ENCODE data around the gene TPBGL. TPM values are rescaled to one million over a fixed set of nuclear protein-coding genes. Genes with fewer than 3 reads are reported as not detected.
A peak's percentile ranks its signal among the peaks of the same experiment; 100 is the strongest.
"Not testable (repeated sequence)": the region's sequence is repeated elsewhere in the genome, so short reads cannot be mapped to it uniquely, and the experiment has no call there.

The TPBGL gene
- polyA plus RNA-seq, 3 donors: 0.07 to 0.24 (median 0.14) TPM

DNA sequence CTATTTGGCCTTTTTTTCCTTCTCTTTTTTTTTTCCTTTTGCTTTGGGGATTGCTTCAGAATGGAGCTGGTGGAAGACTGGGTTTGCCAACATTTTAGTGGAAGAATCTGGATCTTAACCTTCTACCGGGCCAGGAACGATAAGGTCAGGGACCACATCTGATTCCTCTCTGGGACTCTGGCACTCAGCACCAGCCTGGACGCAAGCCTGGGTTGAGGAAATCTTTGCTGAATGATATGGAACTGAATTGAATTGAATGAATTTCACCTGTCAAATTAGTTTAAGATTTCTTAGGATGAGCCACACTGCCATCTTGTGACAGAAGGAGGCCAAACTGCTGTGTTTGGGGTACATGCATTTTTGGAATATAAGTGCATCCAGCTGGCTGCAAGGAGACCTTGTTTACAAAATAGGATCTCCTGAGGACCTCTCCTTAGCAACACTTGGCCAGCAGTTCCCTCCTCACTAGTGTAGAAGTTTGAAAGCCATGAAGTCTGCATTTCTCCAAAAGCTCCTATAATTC, 30.4 kb downstream of the TPBGL start:
- no peak for DNase-seq (ENCODE audit: low read depth in 3 of 3, low spot score in 2 of 3)

DNA sequence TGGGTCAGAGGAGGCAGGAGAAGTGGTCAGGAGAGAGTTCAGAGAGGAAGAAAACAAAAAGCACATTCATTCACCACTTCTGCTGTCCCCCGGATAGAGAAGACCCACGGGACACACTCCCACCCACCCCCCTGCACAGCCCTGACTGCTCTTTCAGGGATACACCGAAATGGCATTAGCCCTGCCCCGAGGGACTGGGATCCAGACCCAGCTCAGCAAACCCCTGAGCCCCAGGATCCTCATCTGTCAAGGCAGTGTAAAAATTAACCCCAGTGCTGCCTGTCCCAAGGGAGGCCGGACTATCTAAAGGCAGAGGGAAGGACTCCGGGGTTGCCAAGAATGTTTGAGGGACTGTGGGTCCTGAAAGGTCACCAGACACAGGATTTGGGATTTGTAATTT, 31.2 kb downstream of the TPBGL start:
- no peak for DNase-seq (ENCODE audit: low read depth in 3 of 3, low spot score in 2 of 3)

DNA sequence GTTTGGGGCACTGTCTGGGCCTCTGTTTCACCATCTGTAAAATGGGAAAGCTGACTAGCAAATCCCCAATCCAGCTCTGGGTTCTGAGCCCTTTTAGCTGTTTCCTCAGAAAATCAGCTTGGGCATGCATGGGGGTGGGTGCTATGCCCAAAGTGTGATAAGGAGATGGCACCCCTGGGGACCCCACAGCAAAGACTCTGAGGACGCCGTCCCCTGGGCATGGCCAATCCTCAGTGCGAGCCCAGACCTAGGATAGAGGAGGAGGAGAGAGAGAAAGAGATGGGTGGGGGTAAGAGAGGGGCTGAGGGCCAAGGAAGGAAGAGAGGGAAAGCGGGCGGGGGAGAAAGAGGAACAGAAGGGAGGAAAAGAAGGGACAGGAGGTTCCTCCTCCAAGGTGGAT, 31.8 kb downstream of the TPBGL start:
- DNase-seq (ENCODE audit: low read depth in 3 of 3, low spot score in 2 of 3): no peak

DNA sequence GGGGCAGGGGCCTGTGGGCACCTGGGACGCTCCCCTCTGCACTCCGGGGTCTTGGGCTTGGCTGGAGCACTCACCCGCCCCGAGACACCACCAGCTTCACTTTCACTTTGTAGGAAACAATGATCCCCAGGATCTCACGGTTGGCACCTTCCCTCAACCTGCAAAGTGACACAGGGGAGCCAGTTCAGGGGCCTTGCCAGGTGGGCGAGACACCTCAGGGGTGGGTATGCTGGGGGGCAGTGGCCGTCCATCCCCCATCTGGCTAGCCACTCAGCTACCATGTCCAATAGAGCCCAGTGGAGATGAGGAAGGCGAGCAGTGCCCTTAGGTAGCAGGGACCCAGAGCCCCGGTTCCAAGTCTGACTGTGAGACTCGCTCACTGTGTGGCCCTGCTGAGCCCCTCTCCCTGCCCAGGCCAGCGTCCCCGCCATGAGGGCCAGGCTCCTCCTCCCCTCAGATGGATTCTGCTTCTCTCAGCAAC, 32.3 kb downstream of the TPBGL start:
- DNase-seq (ENCODE audit: low read depth in 3 of 3, low spot score in 2 of 3): no peak

DNA sequence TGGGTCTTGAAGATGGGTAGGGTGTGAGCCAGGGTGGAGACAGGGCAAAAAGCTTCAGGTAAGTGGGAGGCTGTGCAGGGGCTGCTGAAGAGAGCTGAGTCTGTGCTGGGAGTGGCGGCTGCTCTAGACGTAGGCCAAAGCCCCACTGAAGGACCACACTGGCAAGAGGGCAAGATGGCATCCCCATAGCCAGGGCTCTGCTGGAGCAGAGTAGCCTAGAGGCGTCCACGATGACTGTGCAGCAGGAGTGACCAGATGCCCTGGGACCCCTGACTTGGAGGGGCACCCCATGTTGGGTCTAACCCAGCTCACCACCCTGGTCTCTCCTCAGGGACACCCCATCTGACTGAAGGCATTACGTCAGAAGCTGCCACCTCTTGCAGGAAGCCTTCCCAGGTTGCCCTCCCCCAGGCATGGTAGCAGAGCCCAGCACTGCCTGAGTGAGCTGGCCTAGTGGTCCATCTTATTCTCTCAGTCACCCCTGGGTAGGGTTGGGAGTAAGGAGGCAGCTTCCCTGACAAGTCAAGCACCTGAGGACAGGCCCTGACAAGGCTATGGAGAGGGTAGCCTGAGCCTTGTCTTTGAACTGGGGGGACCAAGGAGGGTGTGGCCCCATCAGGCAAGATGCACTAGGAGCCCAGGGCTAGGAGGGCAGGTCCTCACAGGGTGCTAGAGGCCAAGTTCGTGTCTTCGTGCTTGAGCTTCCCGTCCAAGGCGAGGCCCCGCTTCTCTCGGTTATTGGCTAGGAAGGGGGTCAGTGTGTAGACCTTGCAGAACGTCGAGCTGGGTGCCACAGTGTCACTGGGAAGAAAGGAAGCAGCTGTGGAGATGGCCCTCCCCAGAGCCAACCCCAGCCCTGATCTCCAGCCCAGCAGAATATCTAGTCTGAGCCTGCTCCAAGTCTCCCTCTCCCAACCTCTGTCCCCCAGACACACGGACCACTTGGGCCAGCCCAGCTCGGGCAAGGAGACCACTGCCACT, 33.1 kb downstream of the TPBGL start:
- DNase-seq (ENCODE audit: low read depth in 3 of 3, low spot score in 2 of 3): no peak

DNA sequence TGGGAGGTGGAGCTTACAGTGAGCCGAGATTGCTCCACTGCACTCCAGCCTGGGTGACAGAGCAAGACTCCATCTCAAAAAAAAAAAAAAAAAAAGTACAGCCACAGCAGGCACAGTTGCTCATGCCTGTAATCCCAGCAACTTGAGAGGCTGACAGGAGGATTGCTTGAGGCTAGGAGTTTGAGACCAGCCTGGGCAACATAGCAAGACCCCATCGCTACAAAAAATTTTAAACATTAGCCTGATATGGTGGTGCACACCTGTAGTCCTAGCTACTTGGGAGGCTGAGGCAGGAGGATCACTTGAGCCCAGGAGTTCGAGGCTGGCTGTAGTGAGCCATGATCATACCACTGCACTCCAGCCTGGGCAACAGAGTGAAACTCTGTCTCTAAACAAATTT, 34.1 kb downstream of the TPBGL start:
- DNase-seq (ENCODE audit: low read depth in 3 of 3, low spot score in 2 of 3): not testable (repeated sequence)

DNA sequence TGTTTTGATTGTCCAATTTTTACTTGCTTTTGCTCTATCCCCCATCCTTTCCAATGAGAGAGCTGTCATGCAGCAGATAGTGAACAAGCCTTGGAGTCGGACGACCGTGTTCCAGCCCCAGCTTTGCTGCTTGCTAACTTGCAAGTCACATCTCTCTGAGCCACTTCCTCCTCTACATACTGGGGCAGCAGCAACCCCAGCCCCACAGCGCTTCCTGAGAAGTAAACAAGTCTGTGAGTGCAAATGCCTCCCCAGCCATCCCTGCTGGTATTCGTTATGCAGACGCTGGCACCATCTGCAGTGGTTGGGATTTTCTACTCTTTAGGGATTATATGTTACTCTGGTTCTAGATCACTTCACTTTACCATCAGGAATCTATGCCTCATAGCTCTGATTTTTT, 35.0 kb downstream of the TPBGL start:
- no peak for DNase-seq (ENCODE audit: low read depth in 3 of 3, low spot score in 2 of 3)

DNA sequence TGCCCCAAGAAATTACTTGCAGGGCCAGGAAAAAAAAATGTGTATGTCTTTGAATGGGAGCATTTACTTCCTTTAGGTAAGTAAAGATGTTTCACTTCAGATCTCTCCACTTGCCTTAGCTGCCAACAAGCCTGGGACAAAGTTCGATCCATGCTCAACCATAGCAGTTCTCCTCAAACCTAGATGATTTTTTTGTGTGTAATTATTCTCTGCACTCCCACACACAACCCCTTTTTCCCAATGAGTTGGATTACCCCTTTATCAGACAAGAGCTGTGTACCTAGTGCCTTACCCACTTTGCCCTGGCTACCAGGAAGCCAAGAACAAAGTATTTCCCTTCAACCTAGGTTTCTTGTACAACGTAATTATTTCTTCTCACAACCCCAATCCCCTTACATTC, 35.6 kb downstream of the TPBGL start:
- no peak for DNase-seq (ENCODE audit: low read depth in 3 of 3, low spot score in 2 of 3)

DNA sequence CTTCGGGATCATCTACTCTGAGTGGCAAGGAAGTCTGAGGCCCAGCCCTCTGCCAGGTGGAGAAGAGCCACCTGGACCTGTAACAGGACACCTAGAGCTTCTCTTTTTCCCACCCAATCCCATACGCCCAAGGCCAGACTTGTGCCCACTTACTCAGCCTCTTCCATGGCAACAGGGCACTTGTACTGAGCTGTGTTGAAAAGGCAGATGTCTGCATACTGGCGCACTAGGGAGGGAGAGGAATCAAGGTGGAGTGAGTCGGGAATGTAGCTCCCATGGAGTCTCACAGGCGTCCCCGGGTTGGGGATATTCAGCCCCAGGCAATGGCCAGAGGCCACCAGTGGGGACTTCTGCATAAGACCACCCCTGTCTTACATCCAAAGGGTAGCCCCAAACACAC, 36.1 kb downstream of the TPBGL start:
- peak in 1 of 3 donors; percentile 19 for DNase-seq (ENCODE audit: low read depth in 3 of 3, low spot score in 2 of 3)

DNA sequence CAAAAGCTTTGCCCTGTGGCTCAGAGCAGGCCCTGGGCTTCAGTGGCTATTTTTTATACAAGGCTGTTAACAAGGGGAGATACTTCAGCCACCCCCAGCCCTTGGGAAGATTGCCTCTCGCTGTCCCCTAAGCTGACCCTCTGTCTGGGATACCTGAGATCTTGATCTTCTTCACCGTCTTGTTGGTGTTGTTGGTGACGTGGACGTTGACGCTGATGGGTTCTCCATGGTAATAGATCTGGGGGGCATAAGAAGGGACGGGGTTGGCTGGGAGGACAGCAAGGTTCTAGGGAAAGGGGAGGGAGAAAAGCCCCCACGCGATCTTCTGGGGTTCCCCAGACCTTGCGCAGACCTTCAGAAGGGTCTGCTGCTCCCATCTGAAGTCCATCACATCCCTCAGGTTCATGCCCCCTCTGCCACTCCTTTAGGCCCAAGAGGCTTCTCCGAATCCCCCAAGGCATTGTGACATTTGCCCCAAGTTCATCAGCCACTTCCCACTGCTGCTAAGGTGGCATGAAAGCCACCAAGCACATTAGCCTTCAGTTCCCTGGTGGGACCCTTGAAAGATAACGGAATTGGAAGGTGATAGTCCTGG, 36.7 kb downstream of the TPBGL start:
- DNase-seq (ENCODE audit: low read depth in 3 of 3, low spot score in 2 of 3): no peak

DNA sequence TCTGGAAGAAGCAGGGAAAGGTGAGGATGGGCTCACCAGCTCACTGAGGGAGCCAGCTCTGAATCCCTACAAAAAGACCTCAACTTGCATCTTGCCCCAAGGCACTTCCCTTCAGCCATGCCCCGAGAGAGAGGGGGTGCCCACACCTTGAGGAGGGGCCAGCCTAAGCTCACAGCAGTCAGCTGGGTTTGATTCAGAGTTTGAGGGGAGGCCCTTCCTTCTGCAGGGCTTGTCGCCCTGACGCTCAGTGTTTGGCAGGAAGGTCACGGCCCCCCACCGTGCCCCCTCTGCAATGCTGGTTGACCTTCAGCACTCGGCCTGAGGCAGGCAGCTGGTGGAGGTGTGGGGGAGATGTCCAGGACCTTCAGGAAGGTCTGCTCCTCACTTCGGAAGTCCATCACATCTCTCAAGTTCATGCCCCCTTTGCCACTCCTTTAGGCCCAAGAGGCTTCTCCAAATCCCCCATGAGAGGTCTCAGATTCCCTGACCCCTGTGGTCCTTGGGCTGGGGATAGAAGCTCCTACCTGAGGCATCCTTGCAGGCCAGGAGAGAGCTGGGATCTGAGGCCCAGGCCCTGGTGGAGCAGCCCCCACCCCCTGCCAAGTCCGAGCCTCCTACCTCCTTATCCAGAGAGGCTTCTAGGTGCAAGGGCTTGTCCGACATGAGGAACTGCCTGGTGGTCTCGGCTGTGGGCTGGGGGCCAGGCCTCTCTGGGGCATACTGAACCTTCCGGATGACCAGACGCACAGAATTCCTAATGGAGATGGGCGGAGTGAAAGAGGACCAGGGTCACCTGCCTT, 37.6 kb downstream of the TPBGL start:
- DNase-seq (ENCODE audit: low read depth in 3 of 3, low spot score in 2 of 3): no peak

DNA sequence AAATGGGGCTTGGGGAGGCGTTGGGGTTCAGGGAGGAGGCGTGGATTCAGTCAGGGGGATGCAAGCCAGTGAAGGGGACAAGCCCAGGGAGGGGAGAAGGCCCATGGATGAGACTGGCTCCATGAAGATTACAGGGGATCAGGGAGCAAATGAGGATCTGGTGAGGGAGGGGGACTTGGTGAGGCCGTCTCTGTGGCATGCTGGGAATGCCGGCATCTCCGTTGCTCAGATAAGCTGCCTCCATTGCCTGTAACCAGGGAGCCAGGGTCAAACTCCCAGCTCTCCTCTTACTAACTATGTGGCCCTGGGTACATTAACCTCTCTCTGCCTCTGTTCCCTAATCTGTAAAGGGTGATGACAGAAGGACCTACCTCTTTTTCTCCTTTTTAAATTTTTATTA, 38.7 kb downstream of the TPBGL start:
- no peak for DNase-seq (ENCODE audit: low read depth in 3 of 3, low spot score in 2 of 3)

DNA sequence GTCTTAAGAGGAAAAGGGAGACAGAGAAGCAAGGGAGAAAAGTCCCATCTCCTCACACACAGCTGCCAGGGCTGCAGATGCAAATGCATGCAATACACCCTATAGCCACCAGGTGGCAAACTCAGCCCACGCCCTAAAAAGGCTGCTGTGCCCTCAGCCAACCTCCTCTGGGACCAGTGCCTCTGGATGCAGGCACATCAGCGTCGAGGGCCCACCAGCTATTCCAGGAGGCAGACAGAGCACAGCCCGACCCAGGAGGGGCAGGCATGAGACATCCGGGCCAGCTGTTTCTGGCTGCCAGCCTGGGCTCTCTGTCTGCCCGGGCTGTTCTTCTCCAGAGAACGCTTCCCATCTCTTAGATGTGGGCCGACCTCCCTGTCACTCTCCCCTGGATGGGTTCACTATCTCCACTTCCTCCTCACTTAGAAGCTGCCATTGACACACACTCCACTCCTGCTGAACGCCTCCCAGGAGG, 39.7 kb downstream of the TPBGL start:
- DNase-seq (ENCODE audit: low read depth in 3 of 3, low spot score in 2 of 3): peak; percentile 49 to 54 (median 53)

DNA sequence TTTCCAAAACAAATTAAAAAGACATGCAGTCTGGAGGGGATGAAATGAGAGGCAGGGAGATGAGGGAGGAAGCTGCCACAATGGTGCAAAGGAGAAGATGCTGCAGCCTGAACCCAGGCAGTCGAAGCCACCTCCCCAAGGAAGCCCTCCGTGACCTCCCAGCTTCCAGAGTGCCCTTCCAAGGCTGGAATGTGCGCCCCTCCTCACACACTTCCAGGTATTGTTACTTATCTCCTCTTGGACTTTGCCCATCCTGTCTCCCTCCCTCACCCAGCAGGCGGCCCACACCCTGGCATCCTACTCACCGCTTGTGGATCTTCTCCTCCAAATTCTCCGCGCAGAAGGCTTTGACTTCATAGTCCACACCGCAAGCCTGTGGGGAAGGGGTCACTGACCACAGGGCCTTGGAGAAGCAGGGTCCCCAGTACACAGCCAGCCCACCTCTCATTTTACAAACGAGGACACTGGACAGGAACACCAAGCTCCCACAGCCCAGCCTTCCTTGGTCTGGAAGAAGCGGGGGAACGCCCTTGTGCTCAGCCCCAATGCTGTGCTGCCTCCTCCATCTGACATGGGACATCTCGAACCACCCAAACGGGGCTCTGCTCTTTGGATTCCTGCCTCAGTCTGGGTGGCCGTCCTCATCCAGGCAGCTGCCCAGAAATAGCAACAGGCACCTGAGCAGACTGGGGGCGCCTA, 40.3 kb downstream of the TPBGL start:
- DNase-seq (ENCODE audit: low read depth in 3 of 3, low spot score in 2 of 3): no peak

DNA sequence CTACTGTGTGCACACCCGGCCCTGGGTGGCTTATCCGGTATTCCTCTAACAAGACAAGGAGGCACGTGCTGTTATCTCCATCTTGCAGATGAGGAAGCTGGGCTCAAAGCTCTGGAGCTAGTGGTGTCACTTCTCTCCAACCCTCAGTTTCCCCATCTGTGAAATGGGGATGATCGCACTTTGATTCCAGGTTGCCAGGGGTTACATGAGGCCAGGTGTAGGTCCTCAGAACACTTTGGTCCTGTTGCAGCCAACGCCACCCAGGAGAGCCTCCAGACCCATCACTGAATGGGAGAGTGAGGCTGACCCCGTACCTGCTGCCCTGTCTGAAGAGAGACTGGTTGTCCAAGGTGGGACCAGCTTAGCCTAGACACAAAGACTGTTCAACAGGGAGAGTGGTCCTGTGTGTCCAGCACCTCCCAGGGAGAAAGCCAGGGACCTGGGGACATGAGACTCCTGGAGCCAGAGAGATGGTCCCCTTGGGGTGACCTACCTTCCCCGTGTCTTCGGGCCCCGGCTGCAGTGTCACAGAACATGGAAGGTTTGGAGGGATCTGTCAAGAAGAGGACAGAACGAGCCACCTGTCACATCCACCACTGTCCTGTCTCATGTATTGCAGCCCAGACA, 41.0 kb downstream of the TPBGL start:
- DNase-seq (ENCODE audit: low read depth in 3 of 3, low spot score in 2 of 3): no peak

DNA sequence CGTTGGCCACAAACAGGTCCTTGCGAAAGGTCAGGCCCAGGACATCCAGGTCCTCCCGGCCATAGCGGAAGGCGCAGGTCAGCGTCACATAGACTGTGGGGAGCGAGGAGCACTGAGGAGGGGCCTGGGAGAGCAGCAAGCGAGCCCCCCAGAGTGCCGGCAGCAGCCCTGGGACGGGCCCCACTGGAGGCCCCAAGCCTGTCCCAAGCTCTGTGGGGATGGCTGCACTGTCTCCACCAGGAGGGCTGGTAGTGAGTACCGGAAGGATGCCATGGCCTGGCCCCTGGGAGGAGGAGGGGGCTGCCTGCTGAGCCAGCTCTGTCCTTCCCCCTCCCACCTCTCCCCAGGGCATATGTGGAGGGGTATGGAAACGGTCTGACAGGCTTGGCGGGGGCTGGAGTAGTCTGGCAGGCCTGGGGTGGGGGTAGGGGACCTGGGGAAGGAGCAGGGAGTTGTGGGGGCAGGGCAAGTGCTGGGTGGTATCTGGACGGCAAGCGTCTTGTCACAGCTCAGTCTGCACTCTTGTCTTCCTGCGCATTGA, 42.9 kb downstream of the TPBGL start:
- no peak for DNase-seq (ENCODE audit: low read depth in 3 of 3, low spot score in 2 of 3)

DNA sequence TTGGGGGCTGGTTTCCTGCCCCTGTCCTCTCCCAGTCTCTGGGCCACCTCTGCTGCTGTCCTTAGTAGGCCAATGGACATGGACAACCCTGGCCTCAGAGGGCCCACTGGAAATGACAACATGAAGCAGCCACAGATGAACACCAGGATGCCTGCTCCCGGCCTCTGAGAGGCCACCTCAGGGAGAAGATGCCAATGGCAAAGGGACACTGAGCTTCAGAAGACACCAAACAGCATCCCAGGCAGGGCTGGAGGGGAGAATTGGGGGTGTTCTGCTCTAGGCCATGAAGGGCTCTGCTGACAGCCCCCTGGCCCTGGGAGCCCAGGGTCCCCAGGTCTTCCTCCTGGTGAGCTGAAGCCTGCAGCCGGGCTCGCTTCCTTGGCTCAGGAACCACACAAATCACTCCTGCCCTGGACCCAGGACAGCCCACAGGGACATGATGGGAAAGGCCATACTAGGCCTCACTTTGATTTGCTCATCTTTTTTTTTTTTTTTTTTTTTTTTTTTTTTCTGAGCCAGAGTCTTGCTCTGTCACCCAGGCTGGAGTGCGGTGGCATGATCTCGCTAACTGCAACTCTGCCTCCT, 45.3 kb downstream of the TPBGL start:
- DNase-seq (ENCODE audit: low read depth in 3 of 3, low spot score in 2 of 3): no peak

DNA sequence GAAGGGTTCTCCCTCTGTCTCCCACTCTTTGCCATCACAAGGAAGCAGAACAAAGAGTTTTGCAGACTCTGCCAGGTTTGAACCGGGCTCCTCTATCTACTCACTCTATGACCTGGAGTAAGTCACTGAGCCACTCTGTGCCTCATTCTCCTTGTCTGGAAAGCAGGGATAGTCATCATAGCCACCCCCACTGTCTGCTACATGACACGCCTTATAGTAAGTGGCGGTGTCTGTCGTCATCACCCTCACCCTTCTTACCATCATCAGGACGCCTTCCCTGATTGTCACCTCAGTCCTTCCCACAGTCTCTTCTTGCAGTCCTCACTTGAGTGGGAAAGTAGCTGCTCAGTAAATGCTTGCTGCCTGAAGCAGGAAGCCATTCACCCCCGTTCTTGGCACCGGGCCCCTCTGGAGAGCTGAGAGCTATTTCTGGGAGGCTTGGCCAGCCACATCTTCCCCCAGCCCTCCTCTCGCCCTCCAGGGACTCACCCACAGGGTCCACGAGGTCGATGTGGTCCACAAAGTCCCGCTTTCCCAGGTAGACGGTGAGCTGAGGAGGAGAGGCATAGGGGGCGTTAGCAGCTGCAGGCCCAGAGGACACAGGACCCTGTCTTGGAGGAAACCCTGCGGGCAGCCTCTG, 46.4 kb downstream of the TPBGL start:
- no peak for DNase-seq (ENCODE audit: low read depth in 3 of 3, low spot score in 2 of 3)

DNA sequence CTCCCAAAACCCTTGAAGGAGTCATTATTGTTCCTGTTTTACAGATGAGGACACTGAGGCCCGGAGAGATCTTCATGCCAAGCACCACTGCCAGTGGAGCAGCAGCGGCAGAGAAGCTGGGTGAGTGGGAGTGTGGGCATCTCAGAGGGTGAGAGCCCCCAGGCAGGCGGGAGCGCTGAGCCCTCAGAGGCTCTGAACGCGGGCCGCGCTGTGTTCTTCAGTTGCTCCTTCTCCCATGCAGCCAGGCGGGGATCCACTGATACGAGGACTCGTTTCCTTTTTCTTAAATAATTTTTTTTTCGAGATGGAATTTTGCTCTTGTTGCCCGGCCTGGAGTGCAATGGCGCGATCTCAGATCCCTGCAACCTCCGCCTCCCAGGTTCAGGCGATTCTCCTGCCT, 47.0 kb downstream of the TPBGL start:
- DNase-seq (ENCODE audit: low read depth in 3 of 3, low spot score in 2 of 3): no peak
